Measurements from ENCODE around the gene ZNF608.

ZNF608 gene

DNA sequence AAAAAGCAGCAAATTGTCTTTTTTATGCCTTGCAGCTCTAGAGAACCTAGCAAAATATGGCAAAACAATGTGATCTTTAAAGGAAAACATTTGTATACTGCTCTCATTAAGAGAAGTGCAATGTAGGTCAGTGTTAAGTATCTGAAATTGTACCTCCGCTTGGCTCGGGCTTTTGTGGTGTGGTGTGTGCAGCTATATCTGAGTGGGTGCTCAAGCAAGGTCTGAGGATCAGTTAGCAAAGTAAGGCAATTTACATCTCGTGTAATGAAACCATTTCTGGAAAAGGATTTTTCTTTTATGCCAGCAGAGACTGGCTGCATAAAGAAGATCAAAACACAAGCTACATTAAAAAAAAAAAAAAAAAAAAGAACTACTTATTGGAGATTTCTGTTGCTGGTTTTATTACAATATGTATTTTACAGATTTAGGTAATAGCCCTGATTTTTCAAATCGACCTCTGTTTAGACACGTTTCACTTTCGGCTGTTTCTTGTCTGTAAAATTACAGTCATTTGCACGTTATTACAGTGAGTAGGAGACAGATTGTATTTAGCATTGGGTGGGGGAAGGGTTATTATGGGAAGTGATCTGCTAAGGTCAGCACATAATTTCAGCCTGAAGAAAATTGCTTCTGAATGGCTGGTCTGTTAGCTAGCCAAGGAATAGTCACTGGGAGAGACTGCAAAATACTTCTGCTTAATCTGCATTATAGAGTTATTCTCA is 7.9 kb upstream of the ZNF608 start:
- TF ChIP-seq, protein P1, sequence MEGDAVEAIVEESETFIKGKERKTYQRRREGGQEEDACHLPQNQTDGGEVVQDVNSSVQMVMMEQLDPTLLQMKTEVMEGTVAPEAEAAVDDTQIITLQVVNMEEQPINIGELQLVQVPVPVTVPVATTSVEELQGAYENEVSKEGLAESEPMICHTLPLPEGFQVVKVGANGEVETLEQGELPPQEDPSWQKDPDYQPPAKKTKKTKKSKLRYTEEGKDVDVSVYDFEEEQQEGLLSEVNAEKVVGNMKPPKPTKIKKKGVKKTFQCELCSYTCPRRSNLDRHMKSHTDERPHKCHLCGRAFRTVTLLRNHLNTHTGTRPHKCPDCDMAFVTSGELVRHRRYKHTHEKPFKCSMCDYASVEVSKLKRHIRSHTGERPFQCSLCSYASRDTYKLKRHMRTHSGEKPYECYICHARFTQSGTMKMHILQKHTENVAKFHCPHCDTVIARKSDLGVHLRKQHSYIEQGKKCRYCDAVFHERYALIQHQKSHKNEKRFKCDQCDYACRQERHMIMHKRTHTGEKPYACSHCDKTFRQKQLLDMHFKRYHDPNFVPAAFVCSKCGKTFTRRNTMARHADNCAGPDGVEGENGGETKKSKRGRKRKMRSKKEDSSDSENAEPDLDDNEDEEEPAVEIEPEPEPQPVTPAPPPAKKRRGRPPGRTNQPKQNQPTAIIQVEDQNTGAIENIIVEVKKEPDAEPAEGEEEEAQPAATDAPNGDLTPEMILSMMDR (conservative IDR thresholded peaks at IDR 0.05; ENCODE audit: low read depth, low read length): no peak
- H3K4me3 ChIP-seq (ENCODE audit: low read length): peak overlapping the region; percentile 2
- DNase-seq (ENCODE audit: low read depth): peak; percentile 67

DNA sequence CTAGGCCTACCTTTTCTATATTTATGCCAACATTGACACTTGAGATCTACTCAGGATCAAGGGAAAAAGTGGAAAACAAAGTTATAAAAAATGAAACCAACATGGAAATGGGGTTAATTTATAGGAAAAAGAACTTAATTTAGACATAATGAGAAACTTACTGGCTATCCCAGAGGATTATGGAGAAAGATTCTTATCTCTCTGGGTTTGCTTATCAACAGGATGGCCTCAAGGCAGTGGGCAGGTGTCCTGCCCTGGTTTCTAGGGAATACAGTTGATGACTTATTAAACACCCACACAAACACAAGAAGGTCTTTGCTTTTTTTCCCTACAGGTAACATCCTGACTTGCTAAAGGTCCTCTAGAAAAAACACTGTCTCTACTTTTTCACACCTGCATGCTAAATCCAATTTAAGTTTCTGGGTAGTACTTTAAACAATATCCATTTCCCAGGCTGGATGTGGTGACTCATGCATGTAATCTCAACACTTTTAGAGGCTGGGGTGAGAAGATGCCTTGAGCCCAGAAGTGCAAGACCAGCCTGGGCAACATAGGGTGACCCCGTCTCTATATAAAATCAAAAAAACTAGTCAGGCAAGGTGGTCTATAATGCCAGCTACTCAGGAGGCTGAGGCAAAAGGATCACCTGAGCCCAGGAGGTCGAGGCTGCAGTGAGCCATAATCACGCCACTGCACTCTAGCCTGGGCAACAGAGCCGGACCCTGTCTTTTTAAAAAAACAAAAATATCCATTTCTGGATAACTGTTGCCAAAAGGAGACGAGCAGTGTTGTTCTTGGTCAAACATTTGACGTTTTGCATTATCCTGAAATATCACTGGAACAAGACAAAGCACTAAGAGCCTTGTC is 6.6 kb upstream of the ZNF608 start:
- TF ChIP-seq, protein P1 (conservative IDR thresholded peaks at IDR 0.05; ENCODE audit: low read depth, low read length): no peak
- no peak for DNase-seq (ENCODE audit: low read depth)
- no peak overlapping the region for H3K4me3 ChIP-seq (ENCODE audit: low read length)

DNA sequence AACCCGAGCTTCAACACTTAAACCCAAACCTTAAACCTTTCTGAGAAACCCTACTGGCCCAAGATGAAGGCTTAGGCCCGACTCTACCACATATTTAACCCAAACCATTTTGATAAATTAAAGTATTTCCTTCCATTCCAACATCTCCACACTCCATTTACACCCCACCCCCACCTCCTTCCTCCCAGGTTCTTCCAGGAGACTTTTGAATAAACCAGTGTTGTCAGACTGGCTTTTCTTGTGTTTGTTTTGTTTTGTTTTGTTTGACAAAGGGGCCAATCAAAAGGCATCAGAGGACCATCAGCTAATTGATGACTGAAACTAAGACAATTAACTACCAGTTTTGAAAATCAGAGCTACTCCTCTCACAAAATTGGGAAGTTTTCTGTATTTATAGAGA is 4.6 kb upstream of the ZNF608 start:
- TF ChIP-seq, protein P1 (conservative IDR thresholded peaks at IDR 0.05; ENCODE audit: low read depth, low read length): no peak
- no peak overlapping the region for H3K4me3 ChIP-seq (ENCODE audit: low read length)
- no peak for DNase-seq (ENCODE audit: low read depth)

DNA sequence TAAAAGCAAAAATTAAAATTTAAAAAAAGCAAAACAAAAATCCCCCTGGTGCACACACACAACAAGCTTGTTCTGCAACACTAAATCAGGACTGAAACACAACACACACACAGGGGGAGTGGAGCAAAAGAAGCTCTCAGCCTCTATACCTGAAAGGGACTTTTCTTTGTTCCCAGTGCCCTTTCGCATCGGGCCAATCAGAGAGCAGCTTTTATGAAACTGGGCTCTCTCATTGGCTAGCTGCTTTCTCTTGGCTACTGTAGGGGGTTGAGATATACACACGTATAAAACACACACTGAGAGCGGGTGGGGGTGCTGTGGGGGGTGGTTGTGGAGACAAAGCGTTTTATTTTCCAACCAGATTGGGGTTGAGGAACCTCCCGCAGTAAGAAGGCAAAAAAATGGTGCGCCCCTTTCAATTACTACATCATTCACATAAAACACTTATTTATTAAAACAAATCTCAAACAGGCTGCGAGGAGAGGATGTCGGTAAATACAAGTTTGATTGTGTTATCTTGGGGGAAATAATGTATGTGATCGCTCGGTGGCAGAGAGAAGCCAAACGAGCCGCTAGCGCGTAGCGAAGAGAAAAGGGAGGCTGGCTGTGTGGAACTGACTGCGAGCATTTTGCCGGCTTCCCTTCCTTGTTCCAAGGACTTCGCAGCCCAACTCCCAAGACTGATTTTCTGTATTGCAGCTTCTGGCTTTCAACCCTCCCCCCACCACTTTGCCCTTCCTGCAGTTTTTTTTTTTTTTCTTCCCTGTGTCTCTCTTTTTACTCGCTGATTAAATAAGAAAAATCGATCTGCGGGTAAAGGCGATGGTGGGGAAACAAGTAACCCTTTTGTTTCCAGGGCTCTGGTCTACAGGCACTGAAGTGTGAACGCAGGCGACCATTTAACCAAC is 2.5 kb upstream of the ZNF608 start:
- TF ChIP-seq, protein P1 (conservative IDR thresholded peaks at IDR 0.05; ENCODE audit: low read depth, low read length): no peak
- peak overlapping the region; percentile 61 for H3K4me3 ChIP-seq (ENCODE audit: low read length)
- DNase-seq (ENCODE audit: low read depth): peak; percentile 92

DNA sequence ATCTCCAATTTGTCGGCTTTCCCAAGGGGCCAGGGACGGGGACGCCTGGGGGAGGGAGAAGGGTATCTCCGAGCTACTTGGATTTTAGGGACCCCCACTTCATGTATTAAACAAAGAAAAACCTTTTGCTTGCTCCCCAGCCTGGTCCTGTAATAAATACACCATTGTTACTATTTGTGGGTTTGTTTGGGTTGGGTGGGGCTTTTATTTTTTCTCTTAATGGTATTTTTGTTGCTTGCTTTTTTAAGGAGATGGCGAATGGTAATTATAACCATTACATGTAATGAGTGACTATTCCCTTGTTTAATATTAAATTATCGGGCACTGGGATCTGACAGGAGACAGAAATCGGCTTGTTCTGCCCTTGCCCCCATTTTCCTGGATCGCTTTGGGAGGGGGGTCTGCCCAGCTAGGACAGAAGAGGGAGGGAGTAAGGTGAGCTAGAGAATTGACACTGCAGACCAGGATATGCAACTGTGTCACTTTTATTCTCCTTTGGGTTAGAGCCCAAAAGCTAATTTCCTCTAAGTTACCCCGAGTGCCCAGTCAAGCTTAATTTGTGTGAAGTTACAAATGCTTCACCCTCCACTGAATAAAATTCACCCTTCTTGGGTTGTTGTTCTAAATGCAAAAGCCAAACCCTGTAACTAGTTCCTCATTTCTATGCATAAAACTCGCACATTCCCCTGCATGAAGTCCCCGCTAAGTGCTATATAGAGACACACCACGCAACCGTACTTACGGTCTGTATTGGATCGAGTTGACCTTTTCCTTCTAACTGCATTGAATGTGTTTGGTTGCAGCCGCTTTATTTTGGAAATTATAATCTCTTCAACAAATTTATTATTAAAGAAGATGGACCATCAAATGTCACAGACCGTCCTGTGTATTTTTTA is 1.6 kb upstream of the ZNF608 start:
- TF ChIP-seq, protein P1 (conservative IDR thresholded peaks at IDR 0.05; ENCODE audit: low read depth, low read length): no peak
- no peak for DNase-seq (ENCODE audit: low read depth)
- peak overlapping the region; percentile 61 for H3K4me3 ChIP-seq (ENCODE audit: low read length)

Data from retinal pigment epithelial cell (primary cell).